GM06990 (cell line): ENCODE results near the gene FXN.
"Not testable (repeated sequence)": the region's sequence is repeated elsewhere in the genome, so short reads cannot be mapped to it uniquely, and the experiment has no call there.

Experiments used
- DNase-seq: peaks from one replicate; pipeline ENCODE4 v3.0.0-alpha.2; 2011; ENCODE audit not compliant: insufficient read length; ENCODE audit errors: extremely low read depth
- H3K27me3 ChIP-seq: replicated peaks from 2 replicates; pipeline ENCODE4 v1.6.0; 2011; ENCODE audit warnings: low read length; ENCODE audit not compliant: control insufficient read depth, insufficient read depth
- H3K36me3 ChIP-seq: 2 replicates; pipeline ENCODE4 v1.5.1; 2011; ENCODE audit warnings: low read length; ENCODE audit not compliant: control insufficient read depth, insufficient read depth
- H3K4me3 ChIP-seq: replicated peaks from 2 replicates; pipeline ENCODE4 v1.5.1; 2011; ENCODE audit warnings: low read depth, mild to moderate bottlenecking, control low read depth, low read length
- CTCF ChIP-seq: IDR thresholded peaks from 2 replicates; pipeline ENCODE4 v1.5.1; 2011; ENCODE audit warnings: low read length, control low read depth, mild to moderate bottlenecking, inconsistent platforms; ENCODE audit not compliant: insufficient read depth, poor library complexity, severe bottlenecking

FXN gene

GRCh38 chr9:69049094-69049493, 13.5 kb downstream of the FXN start:
- DNase-seq: no peak
- peaks cover 11% of the 10 kb centered on the region for H3K36me3 ChIP-seq
- H3K4me3 ChIP-seq: no peak overlapping the region
- TF ChIP-seq CTCF: no peak
- H3K27me3 ChIP-seq: no peaks in the 10 kb centered on the region

GRCh38 chr9:69050936-69051335, 15.4 kb downstream of the FXN start:
- H3K36me3 ChIP-seq: peaks cover 11% of the 10 kb centered on the region
- H3K27me3 ChIP-seq, DNase-seq, H3K4me3 ChIP-seq: not testable (repeated sequence)

- no peak for TF ChIP-seq CTCF
- H3K4me3 ChIP-seq: no peak overlapping the region
- no peaks in the 10 kb centered on the region; the same call in 1 of the 2 replicates for H3K36me3 ChIP-seq
- no peaks in the 10 kb centered on the region for H3K27me3 ChIP-seq
- DNase-seq: no peak
These were observed 19.4 kb downstream of the FXN start for GRCh38 chr9:69054989-69055388.

- TF ChIP-seq CTCF: no peak
- Histone ChIP-seq H3K4me3 (no peak overlapping the region), H3K27me3 (no peaks in the 10 kb centered on the region), H3K36me3 (no peaks in the 10 kb centered on the region; the same call in none of the 2 replicates)
- no peak for DNase-seq
These were observed 20.8 kb downstream of the FXN start for GRCh38 chr9:69056191-69056815.

GRCh38 chr9:69058101-69058500, 22.5 kb downstream of the FXN start:
- no peak for TF ChIP-seq CTCF
- DNase-seq: no peak
- Histone ChIP-seq H3K36me3 (no peaks in the 10 kb centered on the region; the same call in none of the 2 replicates), H3K4me3 (no peak overlapping the region), H3K27me3 (no peaks in the 10 kb centered on the region)

GRCh38 chr9:69060766-69061165, 25.2 kb downstream of the FXN start:
- Histone ChIP-seq H3K36me3 (no peaks in the 10 kb centered on the region; the same call in none of the 2 replicates), H3K27me3 (no peaks in the 10 kb centered on the region), H3K4me3 (no peak overlapping the region)
- no peak for TF ChIP-seq CTCF
- no peak for DNase-seq
